MM.1S (cell line): ENCODE results near the gene MISP3.
A peak's percentile ranks its signal among the peaks of the same experiment; 100 is the strongest.

Source experiments
- EZH2 ChIP-seq: fragments of 300-600 bp; sonication (generic); optimal IDR thresholded peaks from 2 replicates; pipeline ENCODE3; 2017; ENCODE audit warnings: low read depth, mild to moderate bottlenecking, antibody characterized with exemption, low read length, mixed read lengths
- EZH2phosphoT487 ChIP-seq: fragments of 300-600 bp; sonication (generic); IDR thresholded peaks from 2 replicates; pipeline ENCODE4 v1.6.1; 2018; ENCODE audit warnings: antibody characterized with exemption, low read length
- TF ChIP-seq, protein P1 (sequence below): fragments of 300-600 bp; sonication (generic); IDR thresholded peaks from 2 replicates; pipeline ENCODE4 v1.5.1; 2016; ENCODE audit warnings: antibody characterized with exemption, low read length, mixed read lengths

- TF ChIP-seq, protein P1, sequence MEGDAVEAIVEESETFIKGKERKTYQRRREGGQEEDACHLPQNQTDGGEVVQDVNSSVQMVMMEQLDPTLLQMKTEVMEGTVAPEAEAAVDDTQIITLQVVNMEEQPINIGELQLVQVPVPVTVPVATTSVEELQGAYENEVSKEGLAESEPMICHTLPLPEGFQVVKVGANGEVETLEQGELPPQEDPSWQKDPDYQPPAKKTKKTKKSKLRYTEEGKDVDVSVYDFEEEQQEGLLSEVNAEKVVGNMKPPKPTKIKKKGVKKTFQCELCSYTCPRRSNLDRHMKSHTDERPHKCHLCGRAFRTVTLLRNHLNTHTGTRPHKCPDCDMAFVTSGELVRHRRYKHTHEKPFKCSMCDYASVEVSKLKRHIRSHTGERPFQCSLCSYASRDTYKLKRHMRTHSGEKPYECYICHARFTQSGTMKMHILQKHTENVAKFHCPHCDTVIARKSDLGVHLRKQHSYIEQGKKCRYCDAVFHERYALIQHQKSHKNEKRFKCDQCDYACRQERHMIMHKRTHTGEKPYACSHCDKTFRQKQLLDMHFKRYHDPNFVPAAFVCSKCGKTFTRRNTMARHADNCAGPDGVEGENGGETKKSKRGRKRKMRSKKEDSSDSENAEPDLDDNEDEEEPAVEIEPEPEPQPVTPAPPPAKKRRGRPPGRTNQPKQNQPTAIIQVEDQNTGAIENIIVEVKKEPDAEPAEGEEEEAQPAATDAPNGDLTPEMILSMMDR = 0 out of 2 replicates have a peak, but pooled peaks have one; percentile 6
- no peak for TF ChIP-seq EZH2
- TF ChIP-seq EZH2phosphoT487 = no peak
Measured at GRCh38 chr19:14097532-14098151, 25.1 kb downstream of the MISP3 start.
